Left ventricle myocardium superior (tissue), 1 donor: ENCODE results near the gene PRKCA. TPM values are rescaled to one million over a fixed set of nuclear protein-coding genes. Genes with fewer than 3 reads are reported as not detected.
A peak's percentile ranks its signal among the peaks of the same experiment; 100 is the strongest.
"Not testable (repeated sequence)": the region's sequence is repeated elsewhere in the genome, so short reads cannot be mapped to it uniquely, and the experiment has no call there.

Experiments used
- ATAC-seq: fragments of 200-7000 bp; cut with Tn5 transposase; one replicate; pipeline ENCODE4 v1.9.1; 2020; ENCODE audit warnings: mild to moderate bottlenecking, moderate library complexity
- DNase-seq: peaks from one replicate; pipeline ENCODE4 v3.0.0-alpha.2; 2020
- intact Hi-C: fragments of 100-400 bp; cut with micrococcal nuclease; formaldehyde crosslinking; loops from one replicate; pipeline ENCODE4 v1.11.0; 2022
- total RNA-seq: library from RNA; stranded (reverse); fragmentation: NEBNext Ultra II Directional; extraction: Animal tissue kit (Norgen Biotek cat#: 25700); gene quantifications from one replicate; pipeline ENCODE4 v1.2.1, GENCODE V29; 2021
- donor health status: DM: no; HTN: yes; CAD: no; lungs with severe emphysema.

PRKCA gene
- total RNA-seq, 1 donor from 2014 or later: 5.9 TPM

DNA sequence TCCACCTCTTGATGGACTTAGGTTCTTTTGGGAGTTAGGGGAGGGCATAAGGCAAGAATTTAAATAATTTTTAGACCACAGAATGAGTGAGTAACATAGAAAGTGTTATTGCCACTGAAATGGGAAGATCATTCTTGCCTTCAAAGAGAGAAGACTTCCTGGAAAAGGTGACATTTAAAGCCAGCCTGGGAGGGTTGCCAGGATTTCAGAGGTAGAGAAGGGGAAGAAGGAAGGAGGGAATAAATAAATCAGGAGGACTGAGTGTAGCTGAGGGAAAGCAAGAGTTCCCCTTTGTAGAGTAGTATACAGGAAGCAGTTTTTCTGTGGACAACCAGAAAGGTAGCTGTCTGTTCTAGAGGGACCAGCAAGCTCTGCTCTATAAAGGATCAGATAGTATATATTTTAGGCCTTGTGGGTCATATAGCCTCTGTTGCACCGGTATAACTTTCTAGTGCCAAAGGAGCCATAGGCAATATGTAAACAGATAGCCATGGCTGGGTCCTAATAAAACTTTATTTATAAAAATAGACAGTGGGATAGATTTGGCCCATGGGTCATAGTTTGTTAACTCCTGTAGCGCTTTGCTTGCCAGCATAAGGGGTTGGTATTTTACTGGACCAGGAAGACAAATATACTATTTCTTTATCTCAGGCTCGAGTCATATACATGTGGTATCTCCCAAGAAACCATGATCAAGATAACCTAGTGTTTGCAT lies 385.3 kb downstream of the PRKCA start:
- intact Hi-C loops: no loop called here
- ATAC-seq: no peak

DNA sequence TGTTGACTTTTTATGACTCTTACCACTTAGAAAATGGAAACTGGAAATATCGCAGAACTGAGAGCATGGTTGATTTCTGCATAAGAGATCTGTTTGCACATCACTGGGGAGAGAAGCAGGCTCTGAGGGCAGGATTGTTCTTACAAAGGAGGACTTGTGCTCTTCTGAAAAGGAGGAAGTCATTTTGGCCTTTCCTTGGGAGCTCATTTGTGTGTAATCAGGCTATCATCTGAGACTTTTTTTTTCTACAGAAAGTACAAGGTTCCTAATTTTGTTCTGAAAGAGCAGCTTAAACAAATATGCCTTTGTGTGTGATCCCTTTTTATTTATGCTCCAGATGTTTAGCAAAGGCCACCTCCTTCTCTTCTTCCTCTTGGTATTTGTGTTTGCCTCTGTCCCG lies 386.8 kb downstream of the PRKCA start:
- DNase-seq: no peak
- peak; percentile 45 for ATAC-seq
- intact Hi-C loops: no loop called here

More for the DNA sequence above, 385.3 kb downstream of the PRKCA start:
- no peak for DNase-seq

DNA sequence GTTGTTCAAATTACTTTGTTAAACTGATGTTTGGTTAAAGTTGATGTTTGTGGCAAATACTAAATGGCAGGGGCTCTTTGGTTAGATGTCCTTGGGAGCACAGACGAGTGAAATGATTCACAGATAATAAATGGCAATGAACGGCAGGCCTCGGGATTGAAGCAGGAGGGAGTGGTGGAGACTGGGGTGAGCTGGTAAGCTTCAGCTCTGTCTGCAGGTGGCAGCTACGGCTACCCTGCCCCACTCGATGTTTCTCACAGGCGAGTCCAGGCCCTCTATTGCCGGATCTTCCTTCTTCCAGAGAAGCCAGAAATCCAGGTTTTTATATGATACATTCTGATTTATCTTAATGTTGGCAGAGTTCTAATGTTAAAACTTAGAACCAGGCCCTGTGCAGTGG lies 387.8 kb downstream of the PRKCA start:
- DNase-seq (no peak), ATAC-seq (no peak)
- intact Hi-C loops: no loop called here

DNA sequence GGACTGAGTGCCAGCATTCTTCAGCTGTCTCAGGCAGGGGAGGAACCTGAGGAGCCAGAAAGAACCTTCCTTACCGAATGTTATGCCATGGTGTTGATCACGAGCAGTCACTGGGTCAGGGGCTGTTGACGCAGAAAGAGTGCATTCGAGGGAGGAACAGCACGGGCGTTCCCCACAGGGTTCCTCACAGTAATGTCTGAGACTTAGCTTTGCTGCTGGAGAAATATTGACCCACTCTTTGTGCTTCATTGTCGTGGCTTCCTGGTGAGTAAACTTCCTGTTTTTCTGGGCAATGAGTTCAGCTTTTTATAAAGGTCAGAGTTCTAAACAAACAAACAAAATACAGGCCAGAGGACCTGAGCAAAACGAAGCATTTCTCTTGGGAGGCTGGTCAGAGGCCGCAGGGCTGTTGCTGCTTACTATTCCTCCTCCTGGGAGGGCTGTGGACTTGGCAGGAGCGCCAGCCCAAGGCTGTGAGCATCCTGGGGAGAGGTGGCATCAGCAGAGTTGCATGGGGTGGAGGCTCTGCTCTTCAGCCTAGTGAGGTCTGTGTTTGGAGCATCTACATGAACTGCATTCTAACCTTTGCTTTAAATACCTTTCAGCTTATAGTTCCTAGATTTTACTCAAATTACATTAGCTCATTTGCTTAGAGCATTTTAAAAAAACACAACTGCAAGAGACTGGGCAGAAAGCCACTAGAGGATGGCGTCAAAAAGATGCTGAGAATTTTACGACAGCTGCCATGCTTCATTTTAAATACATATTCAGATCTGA lies 389.4 kb downstream of the PRKCA start:
- ATAC-seq (peak; percentile 42), DNase-seq (no peak)

DNA sequence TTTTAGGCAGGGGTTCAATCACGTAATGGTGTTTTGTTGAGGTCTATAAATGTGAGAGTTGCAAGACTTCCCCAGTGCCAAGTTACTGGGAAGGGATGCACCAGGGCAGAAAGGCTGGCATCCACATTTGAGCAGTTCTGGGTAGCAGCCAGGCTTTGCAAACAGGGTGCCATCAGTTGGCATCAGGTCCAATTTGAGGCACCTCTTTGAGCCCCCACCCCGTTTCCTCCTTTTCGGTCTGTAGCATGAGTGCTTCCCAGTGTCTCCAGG lies 389.9 kb downstream of the PRKCA start:
- no peak for DNase-seq
- intact Hi-C loops: no loop called here
- ATAC-seq: no peak

More for the DNA sequence above, 389.4 kb downstream of the PRKCA start:
- intact Hi-C loops: no loop called here

DNA sequence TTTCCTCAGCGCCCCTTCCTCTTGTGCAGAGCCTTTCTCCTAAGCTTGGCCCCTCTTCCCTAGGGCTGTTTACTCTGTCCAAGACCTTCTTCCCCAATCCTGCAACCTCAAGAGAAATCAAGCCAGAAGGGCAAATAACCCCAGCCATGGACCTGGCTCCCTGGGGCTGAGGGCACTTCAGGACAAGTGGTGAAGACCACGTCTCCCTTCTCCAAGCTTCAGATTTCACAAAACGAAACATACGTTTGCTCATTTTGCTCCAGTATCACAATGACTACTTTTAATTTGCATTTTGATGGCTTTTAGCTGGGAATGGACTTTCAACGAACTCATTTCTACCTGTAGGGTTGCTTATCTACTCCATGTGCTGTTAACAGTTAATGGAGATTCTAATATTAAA lies 392.7 kb downstream of the PRKCA start:
- ATAC-seq: no peak
- intact Hi-C loops: no loop called here
- DNase-seq: no peak

DNA sequence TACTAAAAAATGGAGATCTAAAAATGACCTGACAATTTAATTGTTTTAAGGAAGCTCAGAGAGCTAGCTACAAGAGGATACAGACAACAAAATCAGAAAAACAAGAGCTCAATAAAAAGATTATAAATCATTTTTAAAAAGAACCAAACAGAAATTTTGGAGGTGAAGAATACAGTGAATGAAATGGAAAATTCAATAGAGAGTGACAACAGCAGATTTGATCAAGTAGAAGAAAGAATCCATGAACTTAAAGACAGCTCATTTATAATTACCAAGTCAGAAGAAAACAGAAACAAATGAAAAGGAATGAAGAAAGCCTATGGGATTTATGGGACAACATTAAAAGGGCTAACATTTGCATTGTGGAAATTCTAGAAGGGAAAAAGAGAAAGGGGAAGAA lies 395.9 kb downstream of the PRKCA start:
- no peak for DNase-seq
- no peak for ATAC-seq
- intact Hi-C loops: no loop called here

DNA sequence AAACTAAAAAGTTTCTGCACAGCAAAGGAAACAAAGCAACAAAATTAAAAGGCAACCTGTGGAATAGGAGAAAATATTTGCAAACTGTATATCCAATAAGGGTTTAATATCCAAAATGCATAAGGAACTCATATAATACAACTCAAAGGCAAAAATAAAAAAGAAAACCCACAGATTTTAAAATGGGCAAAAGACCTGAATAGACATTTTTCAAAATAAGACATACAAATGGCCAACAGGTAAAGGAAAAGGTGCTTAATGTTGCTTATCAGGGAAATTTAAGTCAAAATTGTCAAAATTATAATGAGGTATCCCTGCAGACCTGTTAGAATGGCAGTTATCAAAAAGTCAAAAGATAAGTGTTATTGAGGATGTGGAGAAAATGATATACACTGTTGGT lies 399.0 kb downstream of the PRKCA start:
- intact Hi-C loops: no loop called here
- DNase-seq (no peak), ATAC-seq (no peak)

DNA sequence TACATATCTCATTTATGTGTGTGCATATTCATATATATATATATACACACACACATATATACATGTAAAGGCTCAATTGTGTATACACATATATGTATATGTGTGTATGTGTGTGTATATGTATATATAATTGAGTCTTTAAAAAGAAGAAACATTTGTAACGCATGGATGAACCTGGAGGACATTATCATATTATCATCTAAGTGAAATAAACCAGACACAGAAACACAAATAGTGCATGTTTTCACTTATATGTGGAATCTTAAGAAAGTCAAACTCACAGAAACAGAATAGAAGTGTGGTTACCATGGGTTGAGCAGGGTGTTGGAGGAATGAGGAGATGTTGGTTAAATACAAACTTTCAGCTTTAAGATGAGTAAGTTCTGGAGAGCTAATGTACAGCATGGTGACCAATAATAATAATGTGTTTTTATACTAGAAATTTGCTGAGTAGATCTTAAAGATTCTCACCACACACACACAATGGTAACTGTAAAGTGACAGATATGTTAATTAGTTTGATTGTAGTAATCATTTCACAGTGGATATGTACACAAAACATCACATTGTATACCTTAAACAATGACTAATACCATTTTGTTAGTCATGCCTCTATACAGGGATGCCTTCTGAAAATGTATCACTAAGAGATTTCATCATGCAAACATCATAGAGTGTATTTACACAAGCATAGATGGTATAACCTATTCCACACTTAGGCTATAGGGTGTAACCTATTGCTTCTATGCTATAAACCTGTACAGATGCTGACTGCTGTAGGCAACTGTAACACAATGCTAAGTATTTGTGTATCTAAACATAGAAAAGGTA lies 399.9 kb downstream of the PRKCA start:
- ATAC-seq (no peak), DNase-seq (no peak)
- intact Hi-C loops: no loop called here

DNA sequence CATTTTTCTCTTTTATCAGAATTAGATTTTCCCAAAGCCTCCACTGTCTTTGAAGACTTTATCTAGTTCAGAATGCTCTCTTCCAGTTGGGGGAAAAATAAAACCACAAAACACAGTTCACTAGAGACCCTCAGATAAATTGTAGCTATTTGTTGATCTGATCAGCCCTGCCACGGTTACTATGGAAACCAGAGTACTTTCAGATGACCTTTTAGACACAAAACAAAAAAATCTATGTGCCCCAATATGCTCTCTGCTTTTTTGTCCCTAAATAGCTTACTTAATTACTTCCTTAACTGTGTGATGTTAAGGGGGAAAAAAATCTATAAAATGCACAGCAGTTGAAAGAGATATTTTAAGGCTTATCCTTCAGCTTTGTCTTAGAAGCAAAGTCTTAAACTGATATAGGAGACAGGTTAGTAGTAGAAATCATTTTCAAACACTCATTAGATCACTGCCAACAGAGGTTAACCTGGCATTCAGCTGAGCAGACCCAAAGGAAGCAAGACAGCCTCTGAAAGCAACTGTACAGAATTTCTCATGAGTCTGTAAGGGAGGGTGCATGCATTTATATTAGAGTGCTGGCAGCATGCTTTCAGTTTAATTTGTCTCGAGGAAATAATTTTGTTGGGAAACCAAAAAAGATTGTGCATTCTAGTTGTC lies 402.6 kb downstream of the PRKCA start:
- DNase-seq (no peak), ATAC-seq (no peak)
- intact Hi-C loops: no loop called here

DNA sequence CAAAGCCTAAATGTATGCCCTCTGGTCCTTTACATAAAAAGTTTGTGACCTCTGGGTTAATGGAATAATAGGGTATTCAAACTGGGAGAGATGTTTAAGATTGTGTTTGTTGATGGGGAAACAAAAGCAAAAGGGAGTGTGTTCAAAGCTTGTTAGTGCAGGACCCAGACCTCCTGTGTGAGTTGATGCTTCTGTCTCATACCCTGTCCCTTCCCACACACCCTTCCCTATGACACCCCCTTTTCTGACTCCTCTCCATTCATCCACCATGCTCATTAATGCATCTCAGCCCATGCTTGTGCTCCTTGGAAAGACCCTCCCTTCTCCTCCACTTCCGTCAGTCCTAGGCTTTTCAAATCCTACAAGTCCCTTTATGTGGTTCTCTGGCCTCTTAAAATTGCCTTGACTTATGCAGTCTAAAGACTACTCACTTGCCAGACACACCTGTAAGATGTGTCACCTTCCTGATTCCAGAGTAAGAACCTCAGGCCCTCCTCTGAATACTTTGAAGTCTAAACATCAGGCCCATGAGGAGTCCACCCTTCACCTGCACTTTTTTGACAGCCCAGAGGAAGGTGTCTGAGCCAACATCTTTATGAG lies 404.5 kb downstream of the PRKCA start:
- ATAC-seq (no peak), DNase-seq (no peak)
- intact Hi-C loops: no loop called here

DNA sequence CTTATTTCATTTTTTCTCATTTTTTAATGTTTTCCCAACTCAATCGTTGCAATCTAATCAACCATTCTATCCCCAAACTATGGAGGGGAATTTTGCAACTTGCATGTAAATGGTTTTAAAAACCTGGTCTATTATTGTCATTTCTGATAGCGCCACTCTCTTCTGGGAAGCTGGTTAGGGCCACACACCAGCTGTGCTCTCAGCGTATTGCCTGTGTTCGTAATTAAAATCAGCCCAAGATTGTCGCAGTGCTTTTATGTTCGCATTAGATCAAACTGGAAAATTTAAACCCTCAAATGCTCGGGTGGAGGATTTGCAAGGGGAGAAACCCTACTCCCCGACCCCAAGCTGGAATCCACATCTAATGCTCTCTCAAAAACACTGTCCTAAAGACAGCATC lies 409.0 kb downstream of the PRKCA start:
- intact Hi-C loops: no loop called here
- DNase-seq (no peak), ATAC-seq (no peak)

DNA sequence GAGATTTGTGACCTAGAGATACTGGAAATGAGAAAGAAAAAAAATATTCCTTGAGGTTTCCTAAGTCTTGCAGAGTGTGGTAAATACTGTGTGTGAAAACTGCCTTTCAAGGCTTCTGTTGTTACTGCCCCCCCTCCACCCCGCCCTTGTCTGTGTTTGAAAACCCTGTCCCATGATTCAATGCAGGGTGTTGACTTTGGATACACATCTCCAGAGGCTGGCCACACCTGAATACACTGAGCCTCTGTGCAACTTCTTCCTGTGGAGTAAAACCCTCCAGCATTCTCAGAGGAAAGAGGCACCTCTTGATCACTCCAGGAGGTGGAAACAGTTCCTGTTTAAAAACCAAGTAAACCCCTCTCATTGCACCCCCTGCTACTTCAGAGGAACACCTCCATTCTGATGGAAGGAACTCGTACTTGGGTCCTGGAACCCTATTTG lies 409.5 kb downstream of the PRKCA start:
- intact Hi-C loops: no loop called here
- DNase-seq: no peak
- ATAC-seq: no peak

DNA sequence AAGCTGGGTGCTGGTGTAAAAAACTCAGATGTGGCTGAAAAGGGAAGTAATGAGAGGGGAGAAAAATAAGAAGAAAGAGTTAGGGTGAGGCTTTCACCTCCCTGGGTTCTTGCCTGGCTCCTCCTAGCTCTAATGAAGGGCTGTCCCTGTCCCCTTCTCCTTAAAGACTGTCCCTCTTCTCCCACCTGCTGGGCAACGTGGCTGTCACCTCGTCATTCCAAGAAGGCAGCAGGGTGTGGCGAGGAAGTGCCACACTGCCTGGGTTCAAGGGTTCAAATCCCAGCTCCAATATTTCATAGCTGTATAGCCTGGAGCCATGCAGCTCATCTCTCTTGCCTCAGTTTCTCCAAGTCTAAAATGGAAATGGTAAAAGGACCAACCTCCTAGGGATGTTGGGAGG lies 410.0 kb downstream of the PRKCA start:
- DNase-seq (no peak), ATAC-seq (no peak)
- intact Hi-C loops: no loop called here

DNA sequence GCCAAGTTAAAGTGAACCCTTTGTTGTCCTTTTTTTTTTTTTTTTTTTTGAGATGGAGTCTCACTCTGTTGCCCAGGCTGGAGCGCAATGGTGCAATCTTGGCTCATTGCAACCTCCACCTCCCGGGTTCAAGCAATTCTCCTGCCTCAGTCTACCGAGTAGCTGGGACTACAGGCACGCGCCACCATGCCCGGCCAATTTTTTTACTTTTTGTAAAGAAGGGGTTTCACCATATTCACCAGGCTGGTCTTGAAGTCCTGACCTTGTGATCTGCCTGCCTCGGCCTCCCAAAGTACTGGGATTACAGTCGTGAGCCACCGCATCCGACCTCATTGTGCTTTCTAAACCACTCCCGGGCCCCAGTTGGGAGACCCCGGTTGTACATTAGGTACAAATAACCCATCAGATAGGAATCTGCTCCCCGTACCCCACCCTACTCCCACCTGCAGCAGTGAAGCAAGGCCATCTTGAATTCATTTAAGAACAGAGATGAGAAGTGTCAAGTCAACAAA lies 410.7 kb downstream of the PRKCA start:
- intact Hi-C loops, DNase-seq, ATAC-seq: not testable (repeated sequence)

DNA sequence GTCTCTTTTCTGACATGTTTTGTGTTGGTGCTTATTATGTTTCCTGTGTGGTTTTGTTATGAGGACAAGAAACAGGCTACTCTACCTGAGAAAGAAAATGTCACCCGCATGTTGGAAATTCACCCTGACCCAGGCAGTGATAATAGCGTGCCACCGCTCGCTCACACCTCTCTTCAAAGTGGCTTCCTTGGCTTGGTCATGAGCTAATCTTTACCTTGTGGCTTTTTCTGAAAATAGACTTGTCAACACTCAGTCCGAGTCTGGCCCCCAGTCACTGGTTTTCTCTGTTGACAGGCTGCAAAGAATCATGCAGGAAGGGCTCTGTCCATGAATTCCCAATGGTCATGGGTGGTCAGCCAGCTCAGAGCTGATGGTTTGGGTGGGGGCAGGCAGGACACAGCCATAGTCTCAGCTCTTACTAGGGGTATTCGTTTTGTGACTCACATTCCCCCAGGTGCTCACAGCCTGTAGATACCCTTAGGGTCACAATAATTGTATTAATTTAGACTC lies 411.2 kb downstream of the PRKCA start:
- ATAC-seq (peak; percentile 85), DNase-seq (no peak)
- intact Hi-C loops: no loop called here

DNA sequence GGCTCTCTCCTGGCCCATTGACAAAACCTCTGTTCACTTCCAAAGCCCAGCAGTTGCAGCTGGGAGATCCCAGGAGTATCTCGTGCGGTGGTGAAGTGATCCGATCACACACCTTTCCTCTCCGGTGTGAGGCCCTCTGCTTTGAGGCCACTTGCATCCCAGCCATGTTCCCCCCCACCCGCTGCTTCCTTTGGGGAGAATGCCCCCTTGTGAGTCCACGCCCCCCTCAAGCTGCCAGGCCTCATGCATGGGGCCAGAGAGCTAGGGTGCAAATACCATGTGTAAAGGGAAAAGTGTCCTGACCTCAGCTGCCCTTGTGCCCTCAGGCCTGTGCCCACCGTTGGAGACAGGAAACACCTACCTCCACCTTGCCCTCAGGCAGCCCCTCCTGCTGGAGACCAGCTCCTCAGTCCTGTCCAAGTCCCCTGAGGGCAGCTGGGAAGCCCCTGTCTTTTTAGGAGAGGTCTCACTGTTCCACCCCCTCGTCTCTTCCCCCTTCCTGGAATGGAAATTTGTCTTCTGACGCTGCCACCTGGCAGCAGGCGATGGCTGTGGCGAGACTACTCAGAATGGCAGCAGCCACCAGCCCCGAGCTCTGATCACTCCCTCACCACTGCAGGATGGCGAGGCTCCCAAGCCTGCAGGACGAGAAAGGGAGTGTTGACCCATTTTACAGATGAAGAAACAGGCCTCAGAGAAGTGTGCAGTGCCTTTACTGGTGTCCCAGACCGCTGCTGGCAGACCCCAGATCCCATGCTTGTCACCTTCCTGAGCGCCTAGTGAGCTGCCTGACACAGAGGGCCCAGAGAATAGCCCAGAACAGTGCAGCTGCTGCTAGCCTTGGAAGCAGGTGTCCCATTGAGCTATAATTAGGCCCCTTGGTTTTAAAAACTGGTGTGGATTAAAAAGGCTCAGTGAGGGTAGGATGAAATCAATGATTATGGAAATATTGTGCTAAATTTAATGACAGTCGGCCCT lies 411.9 kb downstream of the PRKCA start:
- DNase-seq: no peak
- no peak for ATAC-seq

More for the DNA sequence above, 411.9 kb downstream of the PRKCA start:
- intact Hi-C loops: no loop called here
